H9 (cell line): ENCODE measurements around the gene RORC. TPM values are rescaled to one million over a fixed set of nuclear protein-coding genes. Genes with fewer than 3 reads are reported as not detected.
"Not testable (repeated sequence)": the region's sequence is repeated elsewhere in the genome, so short reads cannot be mapped to it uniquely, and the experiment has no call there.

Experiments
- DNase-seq: peaks from one replicate; pipeline ENCODE4 v3.0.0-alpha.2; 2017
- H2AFZ ChIP-seq: one replicate; pipeline ENCODE4 v1.6.1; 2013; ENCODE audit warnings: mild to moderate bottlenecking, low read length, control low read depth, moderate library complexity
- H2AK5ac ChIP-seq: 2 replicates; pipeline ENCODE4 v1.6.1; 2013; ENCODE audit warnings: low read length, control low read depth, mixed read lengths; ENCODE audit not compliant: insufficient read length
- H2BK120ac ChIP-seq: one replicate; pipeline ENCODE4 v1.6.1; 2013; ENCODE audit warnings: low read depth, mild to moderate bottlenecking, low read length, control low read depth, inconsistent platforms; ENCODE audit not compliant: poor library complexity, severe bottlenecking
- H2BK12ac ChIP-seq: 2 replicates; pipeline ENCODE4 v1.6.1; 2013; ENCODE audit warnings: low read length, control low read depth, mixed read lengths, low read depth; ENCODE audit not compliant: insufficient read length
- H2BK15ac ChIP-seq: 2 replicates; pipeline ENCODE4 v1.6.1; 2013; ENCODE audit warnings: low read depth, low read length, control low read depth
- H2BK20ac ChIP-seq: one replicate; pipeline ENCODE4 v1.6.1; 2013; ENCODE audit warnings: low read depth, mild to moderate bottlenecking, low read length, control low read depth, inconsistent platforms; ENCODE audit not compliant: poor library complexity, severe bottlenecking
- H2BK5ac ChIP-seq: 2 replicates; pipeline ENCODE4 v1.6.1; 2013; ENCODE audit warnings: low read length, control low read depth, mixed read lengths; ENCODE audit not compliant: insufficient read length
- H3K14ac ChIP-seq: 2 replicates; pipeline ENCODE4 v1.6.1; 2013; ENCODE audit warnings: low read length, control low read depth; ENCODE audit not compliant: insufficient read depth
- H3K18ac ChIP-seq: 2 replicates; pipeline ENCODE4 v1.6.1; 2013; ENCODE audit warnings: low read depth, mild to moderate bottlenecking, mixed read lengths, low read length, control low read depth; ENCODE audit not compliant: insufficient read length
- H3K23ac ChIP-seq: 2 replicates; pipeline ENCODE4 v1.6.1; 2013; ENCODE audit warnings: low read length, control low read depth, mixed read lengths, low read depth; ENCODE audit not compliant: insufficient read length
- H3K23me2 ChIP-seq: 2 replicates; pipeline ENCODE4 v1.6.1; 2013; ENCODE audit warnings: low read depth, mild to moderate bottlenecking, mixed read lengths, low read length, control low read depth; ENCODE audit not compliant: insufficient read length, poor library complexity, severe bottlenecking
- H3K27ac ChIP-seq: 2 replicates; pipeline ENCODE4 v1.5.1; 2013; ENCODE audit warnings: low read length, control low read depth, mixed read lengths, low read depth; ENCODE audit not compliant: insufficient read length
- H3K27me3 ChIP-seq: 2 replicates; pipeline ENCODE4 v1.6.1; 2013; ENCODE audit warnings: low read length, control low read depth, inconsistent platforms; ENCODE audit not compliant: insufficient read depth
- H3K4ac ChIP-seq: 2 replicates; pipeline ENCODE4 v1.6.1; 2013; ENCODE audit warnings: low read depth, mild to moderate bottlenecking, control low read depth, inconsistent platforms, low read length, moderate library complexity
- H3K4me1 ChIP-seq: 2 replicates; pipeline ENCODE4 v1.6.1; 2013; ENCODE audit warnings: low read length, control low read depth, inconsistent platforms; ENCODE audit not compliant: insufficient read depth
- H3K4me2 ChIP-seq: 2 replicates; pipeline ENCODE4 v1.6.1; 2013; ENCODE audit warnings: low read length, control low read depth, mixed read lengths; ENCODE audit not compliant: insufficient read length, insufficient read depth
- H3K56ac ChIP-seq: 2 replicates; pipeline ENCODE4 v1.6.1; 2013; ENCODE audit warnings: low read depth, mild to moderate bottlenecking, mixed read lengths, low read length, control low read depth; ENCODE audit not compliant: insufficient read length
- H3K79me1 ChIP-seq: 2 replicates; pipeline ENCODE4 v1.6.1; 2013; ENCODE audit warnings: low read depth, mild to moderate bottlenecking, moderate library complexity, low read length, control low read depth, inconsistent platforms; ENCODE audit not compliant: insufficient read depth, poor library complexity, severe bottlenecking
- H3K79me2 ChIP-seq: 2 replicates; pipeline ENCODE4 v1.6.1; 2013; ENCODE audit warnings: low read length, control low read depth, inconsistent platforms; ENCODE audit not compliant: insufficient read depth
- H3K9ac ChIP-seq: 2 replicates; pipeline ENCODE4 v1.6.1; 2013; ENCODE audit warnings: low read length, control low read depth, mixed read lengths; ENCODE audit not compliant: insufficient read length; ENCODE audit errors: extremely low read depth
- H3K9me3 ChIP-seq: one replicate; pipeline ENCODE4 v1.6.1; 2013; ENCODE audit warnings: low read depth, low read length, inconsistent platforms; ENCODE audit not compliant: control insufficient read depth
- H3T11ph ChIP-seq: one replicate; pipeline ENCODE4 v1.6.1; 2013; ENCODE audit warnings: mild to moderate bottlenecking, low read length, control low read depth, inconsistent platforms
- H4K20me1 ChIP-seq: one replicate; pipeline ENCODE4 v1.6.1; 2013; ENCODE audit not compliant: control insufficient read depth, insufficient read length, insufficient read depth
- H4K5ac ChIP-seq: 2 replicates; pipeline ENCODE4 v1.6.1; 2013; ENCODE audit warnings: low read depth, mild to moderate bottlenecking, mixed read lengths, low read length, control low read depth; ENCODE audit not compliant: insufficient read length
- H4K8ac ChIP-seq: replicated peaks from 2 replicates; pipeline ENCODE4 v1.6.1; 2013; ENCODE audit warnings: low read length, control low read depth, mixed read lengths, low read depth; ENCODE audit not compliant: insufficient read length
- H4K91ac ChIP-seq: 2 replicates; pipeline ENCODE4 v1.6.1; 2013; ENCODE audit warnings: low read depth, mild to moderate bottlenecking, moderate library complexity, mixed read lengths, low read length, control low read depth; ENCODE audit not compliant: insufficient read length
- H3K27ac Mint-ChIP-seq, 3 experiments: 2 replicates in 2 of 3; 3 replicates in 1 of 3; pipeline ENCODE4 v1.8.0; 2020 to 2021; ENCODE audit warnings: mixed read lengths in 3 of 3, mild to moderate bottlenecking in 1 of 3, moderate library complexity in 1 of 3
- H3K27me3 Mint-ChIP-seq: 2 replicates; pipeline ENCODE4 v1.8.0; 2021; ENCODE audit warnings: low read depth, mild to moderate bottlenecking, moderate library complexity, mixed read lengths
- H3K36me3 Mint-ChIP-seq, 3 experiments: 2 replicates in 2 of 3; 3 replicates in 1 of 3; pipeline ENCODE4 v1.8.0; 2020 to 2021; ENCODE audit warnings: low read depth in 3 of 3, mixed read lengths in 3 of 3; ENCODE audit not compliant: insufficient read depth in 1 of 3
- H3K4me1 Mint-ChIP-seq, 2 experiments: 2 replicates each; pipeline ENCODE4 v1.8.0; 2020; ENCODE audit warnings: mixed read lengths in 2 of 2
- H3K4me3 Mint-ChIP-seq, 2 experiments: 2 replicates in 1 of 2; 3 replicates in 1 of 2; pipeline ENCODE4 v1.8.0; 2020 to 2021; ENCODE audit warnings: mild to moderate bottlenecking in 2 of 2, mixed read lengths in 2 of 2, moderate library complexity in 1 of 2
- H3K9me3 Mint-ChIP-seq, 2 experiments: 2 replicates in 1 of 2; 3 replicates in 1 of 2; pipeline ENCODE4 v1.8.0; 2020; ENCODE audit warnings: mild to moderate bottlenecking in 2 of 2, mixed read lengths in 2 of 2, moderate library complexity in 1 of 2
- CTCF ChIP-seq: fragments of 200-600 bp; sonication (generic); conservative IDR thresholded peaks from 3 replicates; pipeline ENCODE4 v1.8.0; 2021; ENCODE audit warnings: antibody characterized with exemption, mild to moderate bottlenecking
- WGBS: extraction: QIAGEN DNeasy Blood & Tissue Kit; methylation state at CpG from one replicate; pipeline ENCODE4 v1.1.7; 2013; ENCODE audit warnings: missing lambda C conversion rate, low lambda C conversion rate, mixed read lengths; ENCODE audit not compliant: insufficient read length; ENCODE audit errors: extremely low coverage; 5-methylcytosine and 5-hydroxymethylcytosine counted together
- total RNA-seq: library from RNA; stranded (reverse); gene quantifications from 2 replicates; pipeline ENCODE4 v1.2.1, GENCODE V29; 2021

The RORC gene
- total RNA-seq, 1 experiment from 2014 or later: 0.52 TPM

- H2AFZ ChIP-seq: no peak overlapping the region
- peaks cover 25% of the 10 kb centered on the region; the same call in 1 of the 2 replicates for H3K27me3 ChIP-seq
- no peak overlapping the region for H3K56ac ChIP-seq
- no peaks in the 10 kb centered on the region for H3K9me3 ChIP-seq
- peaks cover 11 to 21% of the 10 kb centered on the region in 2 experiments for H3K4me1 Mint-ChIP-seq
- no peak overlapping the region for H3K23ac ChIP-seq
- peaks cover 91% of the 10 kb centered on the region for H3K27me3 Mint-ChIP-seq
- no peak overlapping the region for H4K91ac ChIP-seq
- no peak overlapping the region for H2BK12ac ChIP-seq
- H3K14ac ChIP-seq: no peak overlapping the region
- H3K27ac ChIP-seq: no peak overlapping the region
- no peak overlapping the region for H2BK15ac ChIP-seq
- no peak overlapping the region for H3K4ac ChIP-seq
- no peak overlapping the region for H3K27ac Mint-ChIP-seq
- no peak overlapping the region for H3K18ac ChIP-seq
- H3K4me2 ChIP-seq: no peak overlapping the region
- no peaks in the 10 kb centered on the region for H3K79me1 ChIP-seq
- no peaks in the 10 kb centered on the region for H3K36me3 Mint-ChIP-seq
- H3K23me2 ChIP-seq: no peaks in the 10 kb centered on the region
- no peak for TF ChIP-seq CTCF
- H4K20me1 ChIP-seq: no peaks in the 10 kb centered on the region
- H4K5ac ChIP-seq: no peak overlapping the region
- no peak overlapping the region for H3T11ph ChIP-seq
- no peak overlapping the region for H2BK20ac ChIP-seq
- WGBS: no CpG with 5 or more reads among the region's 4 CpGs
- no peak overlapping the region for H3K9ac ChIP-seq
- no peaks in the 10 kb centered on the region; the same call in 1 of the 2 replicates for H3K4me1 ChIP-seq
- H3K4me3 Mint-ChIP-seq: no peak overlapping the region
- no peak overlapping the region for H2BK120ac ChIP-seq
- no peak overlapping the region for H4K8ac ChIP-seq
- no peak for DNase-seq
- no peak overlapping the region for H2BK5ac ChIP-seq
- H2AK5ac ChIP-seq: no peak overlapping the region
- H3K9me3 Mint-ChIP-seq: no peaks in the 10 kb centered on the region
- H3K79me2 ChIP-seq: no peaks in the 10 kb centered on the region
Measured at GRCh38 chr1:151855933-151856332, 24.3 kb upstream of the RORC start.

- H3K4me1 ChIP-seq, H3K79me1 ChIP-seq, H3K4me3 Mint-ChIP-seq, H3K23me2 ChIP-seq, H2BK20ac ChIP-seq, H3K79me2 ChIP-seq, H2BK5ac ChIP-seq, H3T11ph ChIP-seq, H3K18ac ChIP-seq, H3K23ac ChIP-seq, H3K4ac ChIP-seq, H3K56ac ChIP-seq, H3K36me3 Mint-ChIP-seq, H3K27ac ChIP-seq, H3K9me3 ChIP-seq, H2AK5ac ChIP-seq, DNase-seq, H2BK12ac ChIP-seq, H4K91ac ChIP-seq, H2BK15ac ChIP-seq, H3K27ac Mint-ChIP-seq, H3K14ac ChIP-seq, H4K5ac ChIP-seq, H3K9ac ChIP-seq, H2BK120ac ChIP-seq, H3K9me3 Mint-ChIP-seq, H2AFZ ChIP-seq, H4K8ac ChIP-seq, H4K20me1 ChIP-seq, H3K4me2 ChIP-seq: not testable (repeated sequence)
- peaks cover 24% of the 10 kb centered on the region; the same call in 1 of the 2 replicates for H3K27me3 ChIP-seq
- WGBS: no CpG with 5 or more reads among the region's 8 CpGs
- Mint-ChIP-seq H3K4me1 (peaks cover 7 to 16% of the 10 kb centered on the region in 2 experiments), H3K27me3 (peaks cover 90% of the 10 kb centered on the region)
Measured at GRCh38 chr1:151855516-151855915, 23.9 kb upstream of the RORC start.
